Right hindlimb (tissue), 1 donor: ENCODE results near the gene OR51T1.
A peak's percentile ranks its signal among the peaks of the same experiment; 100 is the strongest.
"Not testable (repeated sequence)": the region's sequence is repeated elsewhere in the genome, so short reads cannot be mapped to it uniquely, and the experiment has no call there.

Experiments
- DNase-seq: peaks from one replicate; pipeline ENCODE4 v3.0.0-alpha.2; 2018

Gene OR51T1, protein sequence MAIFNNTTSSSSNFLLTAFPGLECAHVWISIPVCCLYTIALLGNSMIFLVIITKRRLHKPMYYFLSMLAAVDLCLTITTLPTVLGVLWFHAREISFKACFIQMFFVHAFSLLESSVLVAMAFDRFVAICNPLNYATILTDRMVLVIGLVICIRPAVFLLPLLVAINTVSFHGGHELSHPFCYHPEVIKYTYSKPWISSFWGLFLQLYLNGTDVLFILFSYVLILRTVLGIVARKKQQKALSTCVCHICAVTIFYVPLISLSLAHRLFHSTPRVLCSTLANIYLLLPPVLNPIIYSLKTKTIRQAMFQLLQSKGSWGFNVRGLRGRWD

DNA sequence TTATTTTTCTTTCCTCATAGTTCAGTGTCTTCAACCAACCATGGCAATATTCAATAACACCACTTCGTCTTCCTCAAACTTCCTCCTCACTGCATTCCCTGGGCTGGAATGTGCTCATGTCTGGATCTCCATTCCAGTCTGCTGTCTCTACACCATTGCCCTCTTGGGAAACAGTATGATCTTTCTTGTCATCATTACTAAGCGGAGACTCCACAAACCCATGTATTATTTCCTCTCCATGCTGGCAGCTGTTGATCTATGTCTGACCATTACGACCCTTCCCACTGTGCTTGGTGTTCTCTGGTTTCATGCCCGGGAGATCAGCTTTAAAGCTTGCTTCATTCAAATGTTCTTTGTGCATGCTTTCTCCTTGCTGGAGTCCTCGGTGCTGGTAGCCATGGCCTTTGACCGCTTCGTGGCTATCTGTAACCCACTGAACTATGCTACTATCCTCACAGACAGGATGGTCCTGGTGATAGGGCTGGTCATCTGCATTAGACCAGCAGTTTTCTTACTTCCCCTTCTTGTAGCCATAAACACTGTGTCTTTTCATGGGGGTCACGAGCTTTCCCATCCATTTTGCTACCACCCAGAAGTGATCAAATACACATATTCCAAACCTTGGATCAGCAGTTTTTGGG is at the start of gene OR51T1:
OR51T1 (plus strand) TSS at position 41 of the 641 bp plus-strand sequence; CDS start at position 41, 0 bp downstream.
- peak; percentile 21 for DNase-seq

DNA sequence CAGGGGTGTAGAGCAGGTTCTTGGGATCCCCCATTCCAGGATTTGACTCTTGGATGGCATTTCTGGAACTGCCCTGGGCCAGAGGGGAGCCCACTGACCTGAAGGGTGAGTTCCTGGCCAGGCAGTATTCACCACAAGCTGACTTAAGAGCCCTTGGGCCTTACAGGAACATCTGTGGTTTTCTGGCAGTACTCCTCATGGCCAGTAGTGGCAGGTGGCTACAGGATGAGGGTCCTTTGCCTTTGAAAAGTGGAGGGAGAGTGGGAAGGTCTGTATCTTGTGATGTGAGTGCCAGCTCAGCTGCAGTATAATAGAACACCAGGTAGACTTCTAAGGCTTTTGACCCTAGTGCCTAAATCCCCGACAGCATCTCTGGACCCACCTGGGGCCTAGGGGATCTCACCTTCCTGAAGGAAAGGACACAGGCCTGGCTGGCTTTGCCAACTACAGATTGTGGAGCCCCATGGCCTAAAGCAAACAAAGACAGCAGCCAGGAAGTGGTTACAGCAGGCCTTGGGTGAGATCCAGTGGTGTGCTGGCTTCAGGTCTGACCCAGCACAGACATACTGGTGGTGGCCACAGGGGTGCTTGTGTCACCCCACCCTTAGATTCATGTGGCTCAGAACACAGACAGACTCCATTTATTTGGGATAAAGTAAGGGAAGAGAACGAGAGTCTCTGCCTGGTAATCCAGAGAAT is 41.7 kb upstream of the OR51T1 start:
- no peak for DNase-seq

DNA sequence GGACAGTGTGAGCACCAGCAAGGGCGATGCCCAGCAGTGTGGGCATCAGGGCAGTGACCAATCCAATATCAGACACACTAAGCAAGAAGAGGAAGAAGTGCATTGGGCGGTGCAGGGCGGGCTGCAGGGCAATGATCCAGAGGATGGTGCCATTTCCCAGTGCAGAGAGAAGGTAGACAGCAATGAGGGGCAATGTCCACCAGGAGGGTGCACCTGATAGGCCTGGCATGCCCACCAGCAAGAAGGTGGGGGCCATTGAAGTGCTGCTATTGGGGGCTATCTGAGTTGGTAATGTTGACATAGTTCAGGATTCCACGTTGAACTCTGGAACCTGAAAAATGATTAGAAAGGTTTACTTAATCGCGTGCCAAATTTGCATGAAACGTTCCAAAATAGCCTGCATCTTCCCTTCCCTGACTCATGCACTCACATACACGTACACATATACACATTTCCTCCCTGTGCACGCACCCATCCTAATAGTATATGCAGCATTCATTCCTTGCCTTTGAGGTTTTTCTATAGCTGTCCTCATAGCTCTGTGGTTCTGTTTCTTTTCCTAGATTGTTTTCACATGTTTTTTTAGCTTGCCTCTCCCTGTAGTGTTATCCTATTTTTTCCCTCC is 32.7 kb upstream of the OR51T1 start, which contains the start of gene OR51S1:
OR51S1 (minus strand) TSS at position 301 of the 625 bp plus-strand sequence; CDS start at position 301, 0 bp downstream.
- DNase-seq = no peak

DNA sequence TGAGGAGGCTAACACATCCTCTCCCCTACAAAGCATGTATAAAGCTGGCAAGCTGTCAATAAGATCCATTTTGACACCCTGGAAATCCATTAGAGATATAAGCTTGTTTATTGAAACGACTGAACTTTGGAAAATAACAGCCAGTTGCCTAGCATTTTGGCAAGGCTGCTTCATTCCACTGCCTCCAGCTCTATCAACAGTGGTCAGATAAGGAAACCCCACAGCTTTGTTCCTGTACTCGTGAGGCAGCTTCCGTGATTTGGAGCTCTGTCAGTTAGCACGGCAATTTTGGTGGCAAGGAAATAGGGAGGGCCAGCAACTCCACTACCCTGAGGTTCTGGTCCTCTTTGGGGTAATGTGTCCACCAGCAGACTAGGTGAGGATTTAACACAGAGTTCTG is 30.7 kb upstream of the OR51T1 start:
- no peak for DNase-seq

DNA sequence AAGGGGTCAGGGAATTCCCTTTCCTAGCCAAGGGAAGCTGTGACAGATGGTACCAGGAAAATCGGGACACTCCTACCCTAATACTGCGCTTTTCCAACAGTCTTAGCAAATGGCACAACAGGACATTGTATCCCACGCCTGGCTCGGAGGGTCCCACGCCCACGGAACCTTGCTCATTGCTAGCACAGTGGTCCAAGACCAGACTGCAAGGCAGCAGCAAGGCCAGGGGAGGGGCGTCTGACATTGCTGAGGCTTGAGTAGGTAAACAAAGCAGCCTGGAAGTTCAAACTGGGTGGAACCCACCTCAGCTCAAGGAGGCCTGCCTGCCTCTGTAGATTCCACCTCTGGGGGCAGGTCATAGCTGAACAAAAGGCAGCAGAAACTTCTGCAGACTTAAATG is 27.4 kb upstream of the OR51T1 start:
- not testable (repeated sequence) for DNase-seq

DNA sequence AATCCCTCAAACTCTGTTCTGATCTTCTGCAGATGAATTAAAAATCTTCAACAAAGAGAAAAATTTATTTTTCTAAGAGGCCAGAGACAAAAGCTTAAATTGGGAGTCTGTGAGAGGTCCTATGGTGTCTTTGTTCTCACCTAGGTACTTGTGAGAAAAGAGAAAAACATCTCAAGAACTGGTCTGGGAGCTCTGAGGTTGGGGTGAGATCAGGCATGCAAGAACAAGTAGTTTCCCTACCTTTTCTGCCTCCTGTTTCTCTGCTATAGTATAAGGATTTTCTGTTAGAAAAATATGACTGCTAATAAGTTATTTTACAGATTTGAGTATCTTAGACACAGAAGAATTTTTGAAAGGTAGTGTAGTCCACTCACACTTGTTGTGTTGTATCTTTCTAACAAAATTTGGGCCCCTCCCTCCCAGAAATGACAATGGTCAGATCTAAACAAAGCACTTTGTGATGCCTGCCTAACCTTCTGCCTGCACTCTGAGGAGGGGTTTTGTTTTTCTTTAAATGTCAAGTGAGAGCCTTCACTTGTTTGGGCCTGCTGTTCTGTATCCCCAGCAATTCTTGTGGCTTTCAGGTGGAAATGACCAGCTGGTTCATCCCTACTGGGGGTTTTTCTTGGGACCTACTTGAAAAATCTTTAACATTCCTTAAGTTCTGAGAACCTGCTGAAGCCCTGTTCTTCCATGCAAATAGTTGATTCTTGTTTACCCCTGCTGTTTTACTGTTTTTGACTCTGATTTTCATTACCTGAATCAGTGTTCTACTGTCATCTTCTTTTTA is 19.1 kb upstream of the OR51T1 start:
- no peak for DNase-seq

DNA sequence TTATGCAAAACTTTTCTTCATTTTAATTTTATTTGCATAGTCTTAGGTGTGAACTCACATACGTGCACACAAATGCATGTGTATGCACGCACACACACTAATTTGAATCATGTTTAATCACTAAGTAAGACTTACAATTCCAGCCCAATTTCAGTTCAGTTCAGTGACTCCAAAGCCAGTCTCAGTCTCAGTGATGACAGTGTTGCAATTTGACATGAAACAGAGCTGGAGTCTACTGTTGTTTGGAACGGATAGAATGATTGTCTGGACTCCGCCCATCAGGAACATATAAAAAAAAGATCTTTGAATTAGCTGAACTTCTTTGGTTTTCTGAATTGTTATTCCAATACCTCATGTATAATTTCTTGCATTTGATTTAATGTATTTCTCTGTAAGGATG is 17.8 kb upstream of the OR51T1 start:
- no peak for DNase-seq

DNA sequence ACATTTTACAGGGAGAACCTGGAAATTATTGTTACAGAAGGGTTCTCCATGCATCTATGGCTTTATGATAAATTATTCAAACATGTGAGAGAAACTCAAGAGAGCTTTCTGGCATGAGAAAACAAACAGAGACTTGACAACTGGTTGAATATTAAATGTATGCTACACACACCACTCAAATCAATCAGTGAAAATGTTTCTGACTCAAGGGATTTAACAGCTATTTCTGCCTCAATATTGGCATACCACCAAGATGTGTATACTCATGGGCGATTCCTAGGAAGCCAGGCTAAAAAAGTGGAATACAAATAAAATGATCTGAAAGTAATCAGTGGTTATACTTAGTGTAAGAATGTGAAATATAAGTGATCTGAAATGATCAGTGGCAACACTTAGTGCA is 15.8 kb upstream of the OR51T1 start:
- DNase-seq = no peak

DNA sequence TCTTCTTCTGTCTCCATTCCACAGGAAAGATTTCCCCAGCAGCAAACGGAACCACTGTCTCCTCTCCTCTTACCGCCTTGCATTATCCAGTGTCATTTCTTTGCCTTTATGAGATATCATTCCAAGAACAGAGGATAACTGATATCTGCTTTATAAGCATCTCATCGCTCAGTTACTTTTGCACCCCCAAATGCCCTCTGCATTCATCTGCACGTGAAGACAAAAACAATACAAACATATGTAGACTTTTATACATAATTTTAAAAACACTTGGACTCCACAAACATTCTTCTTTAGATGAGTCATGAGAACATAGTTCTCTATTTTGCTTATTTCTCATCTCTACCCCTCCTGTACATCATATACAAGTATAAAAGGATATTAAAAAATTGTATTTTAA is 512 bp upstream of the OR51T1 start:
- no peak for DNase-seq

DNA sequence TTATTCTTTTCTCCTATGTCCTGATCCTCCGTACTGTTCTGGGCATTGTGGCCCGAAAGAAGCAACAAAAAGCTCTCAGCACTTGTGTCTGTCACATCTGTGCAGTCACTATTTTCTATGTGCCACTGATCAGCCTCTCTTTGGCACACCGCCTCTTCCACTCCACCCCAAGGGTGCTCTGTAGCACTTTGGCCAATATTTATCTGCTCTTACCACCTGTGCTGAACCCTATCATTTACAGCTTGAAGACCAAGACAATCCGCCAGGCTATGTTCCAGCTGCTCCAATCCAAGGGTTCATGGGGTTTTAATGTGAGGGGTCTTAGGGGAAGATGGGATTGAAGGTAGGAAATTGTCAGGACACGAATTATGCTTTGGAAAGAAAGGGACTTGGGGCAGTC is 843 bp downstream of the OR51T1 start:
- DNase-seq = no peak

DNA sequence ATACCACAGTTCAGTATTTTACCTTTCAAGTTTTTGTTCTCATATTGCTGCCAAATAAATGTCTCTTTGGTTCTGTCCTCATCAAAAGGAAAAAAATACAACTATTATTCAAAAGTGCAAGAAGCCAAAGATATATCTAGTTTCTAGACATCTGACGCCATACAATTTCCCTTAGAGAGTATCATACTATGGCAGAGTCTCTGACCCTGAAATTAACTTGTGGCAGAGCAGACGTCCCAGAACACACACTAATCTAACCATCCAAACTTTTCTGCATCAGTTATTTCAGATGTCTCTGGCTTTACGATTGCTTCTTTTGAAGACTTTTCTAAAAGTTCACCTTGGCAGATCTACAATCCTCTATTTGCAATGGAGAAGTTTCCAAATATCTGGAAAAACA is 2.7 kb downstream of the OR51T1 start:
- no peak for DNase-seq

DNA sequence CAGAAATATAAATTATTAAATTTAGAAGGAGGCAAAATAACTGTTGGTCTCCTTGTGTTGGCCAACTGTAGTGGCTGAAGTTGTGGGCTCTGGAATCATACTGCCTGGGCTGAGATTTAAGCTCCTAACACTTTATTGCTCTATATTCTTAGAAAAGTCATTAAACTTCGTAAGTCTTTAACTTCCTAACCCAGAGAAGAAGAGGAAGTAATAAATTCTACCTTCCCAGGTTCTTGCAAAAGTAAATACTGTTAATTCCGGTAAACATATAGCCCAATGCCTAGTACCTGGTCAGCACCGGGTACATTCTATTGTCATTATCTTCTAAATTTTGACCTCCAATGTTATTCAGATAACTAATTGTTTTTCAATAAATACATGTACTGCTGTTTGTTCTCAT is 4.5 kb downstream of the OR51T1 start:
- DNase-seq = no peak

DNA sequence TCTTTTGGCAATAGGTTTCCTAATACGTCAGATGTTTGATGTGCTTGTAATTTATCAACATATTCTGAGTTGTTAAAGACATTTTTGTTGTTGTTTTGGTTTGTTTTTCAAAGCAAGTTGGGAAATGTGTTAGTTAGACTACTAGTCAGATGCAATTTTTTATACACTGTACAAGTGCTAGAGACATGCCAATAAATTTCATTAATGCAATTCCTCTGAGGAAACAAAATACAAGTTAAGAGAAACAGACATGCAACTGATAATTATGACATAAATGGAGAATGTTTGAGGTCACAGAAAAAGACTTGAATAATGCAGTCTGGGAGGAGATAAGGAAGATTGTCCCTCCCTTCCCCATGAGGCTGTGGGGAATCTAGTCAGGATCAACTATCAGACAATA is 5.9 kb downstream of the OR51T1 start:
- no peak for DNase-seq

DNA sequence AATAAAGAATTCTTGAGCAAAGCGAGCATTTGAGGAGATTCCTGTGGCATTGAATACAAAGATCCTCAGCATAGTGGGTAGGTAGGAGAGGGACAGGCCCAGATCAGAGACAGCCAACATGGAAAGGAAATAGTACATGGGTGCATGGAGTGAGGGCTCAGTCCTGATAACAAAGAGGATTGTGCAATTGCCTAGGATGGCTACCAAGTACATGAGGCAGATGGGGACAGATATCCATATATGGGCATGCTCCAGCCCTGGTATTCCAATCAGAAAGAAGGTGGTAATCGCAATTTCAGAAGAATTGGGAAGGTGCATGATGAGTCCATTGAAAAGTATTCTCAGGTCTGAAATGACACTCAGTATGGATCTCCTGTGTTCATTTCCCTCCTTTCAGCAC is 8.6 kb downstream of the OR51T1 start:
- DNase-seq = no peak

DNA sequence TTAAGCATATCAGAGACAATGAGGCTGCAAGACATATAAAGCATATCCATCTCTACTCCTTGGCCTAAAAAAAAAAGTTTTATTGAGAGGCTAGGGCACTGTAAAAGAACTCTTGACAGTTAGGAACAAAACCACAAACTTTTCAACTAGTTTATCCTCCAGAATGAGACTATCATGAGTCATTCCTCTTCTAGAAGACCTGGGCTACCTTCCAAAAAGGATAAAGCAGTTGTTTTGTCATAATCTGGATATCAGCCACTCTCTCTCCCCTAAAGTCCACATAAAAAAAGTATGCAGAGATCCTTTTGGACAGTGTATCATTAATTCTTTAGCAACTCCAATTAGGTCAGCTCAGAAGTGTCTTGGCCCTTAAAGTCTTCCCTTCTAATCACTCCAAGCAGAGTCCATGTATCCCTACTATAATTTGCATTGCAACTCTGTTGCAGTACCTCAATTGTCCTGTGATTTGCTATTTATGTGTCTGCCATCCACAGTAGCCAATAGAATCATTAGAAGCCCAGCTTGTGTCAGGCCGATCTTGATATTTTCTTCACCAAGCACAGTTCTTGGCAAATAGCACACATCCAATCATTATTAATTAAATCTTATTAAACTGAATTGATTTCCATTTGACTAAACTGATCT is 10.4 kb downstream of the OR51T1 start:
- no peak for DNase-seq

DNA sequence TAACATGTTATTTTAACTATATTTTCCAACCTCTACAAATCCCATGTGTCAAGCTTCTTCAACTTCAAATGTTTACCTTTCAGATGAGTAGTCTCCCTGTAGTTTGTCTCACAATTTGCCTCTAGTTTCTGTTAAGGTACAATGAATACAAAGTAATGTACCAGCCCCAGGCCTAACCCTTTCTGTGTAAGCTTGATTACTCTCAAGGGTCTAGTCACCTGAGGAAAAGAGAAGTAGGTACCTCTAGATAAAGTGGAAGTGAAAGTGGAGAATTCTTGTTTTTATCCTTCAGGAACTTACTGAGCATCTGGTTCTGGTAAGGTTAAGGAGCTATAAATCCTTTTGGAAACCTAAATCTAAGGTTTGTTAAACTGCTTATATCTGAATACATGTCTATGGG is 21.8 kb downstream of the OR51T1 start, which contains the start of gene OR51A7:
OR51A7 (plus strand) TSS at position 300 of the 400 bp plus-strand sequence. CDS start 3,587 bp downstream, outside the sequence.
- no peak for DNase-seq

DNA sequence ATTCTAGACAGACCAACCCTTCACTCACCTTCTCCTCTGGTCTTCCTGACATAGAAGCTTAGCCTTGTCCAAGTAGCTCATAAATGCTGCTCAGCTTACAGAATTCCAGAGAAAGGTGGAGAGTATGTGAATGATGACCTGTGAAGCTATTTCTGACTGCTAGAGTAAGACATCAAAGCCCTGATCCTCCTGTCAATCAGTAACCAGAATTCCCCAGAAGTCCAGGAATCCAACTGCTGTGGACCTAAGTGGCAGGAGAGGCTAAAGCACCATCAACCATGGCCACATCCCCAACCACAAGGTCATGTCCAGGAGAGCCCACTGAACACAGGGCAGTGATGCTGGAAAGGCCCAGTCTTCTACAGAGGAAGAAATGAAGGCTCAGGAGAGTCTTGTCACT is 34.9 kb downstream of the OR51T1 start:
- no peak for DNase-seq

DNA sequence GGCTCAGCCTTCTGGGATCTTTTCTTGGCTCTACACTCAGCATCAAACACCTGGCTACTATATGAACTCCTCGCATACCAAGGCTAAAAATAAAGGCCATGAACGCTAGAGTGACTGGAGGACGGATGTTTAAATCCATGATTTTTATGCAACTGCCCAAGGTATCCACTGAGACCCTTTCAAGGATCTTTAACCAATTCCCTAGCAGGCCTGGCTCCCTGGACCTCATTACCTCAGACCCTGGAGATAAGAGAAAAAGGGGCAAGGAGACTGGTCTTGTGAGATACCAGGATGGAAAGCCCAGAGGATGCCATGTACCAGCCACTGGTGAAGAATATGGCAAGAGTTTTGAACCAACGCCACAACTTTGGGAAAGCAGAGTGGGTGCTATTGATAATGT is 37.5 kb downstream of the OR51T1 start, which contains the start of gene OR51G2:
OR51G2 (minus strand) TSS at position 101 of the 400 bp plus-strand sequence. CDS start 3,687 bp downstream, outside the sequence.
- no peak for DNase-seq

DNA sequence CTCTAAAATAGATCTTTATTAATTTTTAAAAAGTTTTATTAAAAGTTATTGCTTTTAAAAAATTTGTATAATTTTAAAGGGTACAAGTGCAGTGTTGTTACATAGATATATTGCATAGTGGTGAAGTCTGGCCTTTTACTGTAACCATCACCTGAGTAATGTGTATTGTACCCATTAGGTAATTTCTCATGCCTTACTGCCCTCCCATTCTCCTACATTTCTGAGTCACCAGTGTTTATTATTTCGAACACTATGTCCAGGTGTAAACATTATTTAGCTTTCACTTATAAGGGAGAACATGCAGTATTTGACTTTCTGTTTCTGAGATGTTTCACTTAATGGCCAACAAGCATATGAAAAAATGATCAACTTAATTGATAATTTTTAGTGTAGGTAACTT is 40.1 kb downstream of the OR51T1 start:
- no peak for DNase-seq

DNA sequence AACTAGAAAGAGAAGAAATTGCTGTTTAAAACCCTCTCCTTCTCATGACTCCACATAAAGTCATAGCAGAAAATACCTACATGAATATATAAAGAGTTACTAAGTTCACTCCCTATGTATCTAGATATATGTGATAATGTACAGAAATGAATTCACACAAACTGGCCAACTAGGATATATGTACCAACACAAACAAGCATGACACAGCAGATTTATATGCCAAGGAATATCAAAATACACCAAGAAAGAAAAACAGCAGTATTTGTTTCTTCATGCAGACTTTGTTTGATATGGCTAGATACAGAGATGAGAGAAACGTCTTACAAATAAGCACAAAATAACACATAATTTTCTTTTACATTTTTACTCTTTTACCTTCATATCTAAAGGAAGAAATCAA is 40.6 kb downstream of the OR51T1 start:
- no peak for DNase-seq

DNA sequence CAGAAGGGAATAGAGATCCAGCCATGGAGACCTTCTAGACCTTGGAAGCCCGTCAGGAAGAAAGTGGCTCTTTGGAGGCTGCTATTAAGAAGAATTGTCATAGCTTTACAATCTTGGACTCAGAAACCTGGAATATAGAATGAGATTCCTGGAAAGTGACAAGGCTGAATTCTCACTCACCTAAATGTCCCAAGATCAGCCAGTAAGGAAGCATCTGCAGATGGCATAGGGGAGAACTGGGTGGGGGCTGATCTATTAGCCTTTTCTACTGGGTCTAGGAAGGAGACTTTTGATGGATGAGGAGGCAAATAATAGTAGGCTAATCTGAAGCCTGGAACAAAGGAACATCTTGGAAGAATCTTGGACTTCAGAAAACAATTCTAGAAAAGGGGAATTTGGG is 42.5 kb downstream of the OR51T1 start, which contains the start of gene OR51G1:
OR51G1 (minus strand) TSS at position 101 of the 400 bp plus-strand sequence; CDS start at position 101, 0 bp downstream.
- no peak for DNase-seq

DNA sequence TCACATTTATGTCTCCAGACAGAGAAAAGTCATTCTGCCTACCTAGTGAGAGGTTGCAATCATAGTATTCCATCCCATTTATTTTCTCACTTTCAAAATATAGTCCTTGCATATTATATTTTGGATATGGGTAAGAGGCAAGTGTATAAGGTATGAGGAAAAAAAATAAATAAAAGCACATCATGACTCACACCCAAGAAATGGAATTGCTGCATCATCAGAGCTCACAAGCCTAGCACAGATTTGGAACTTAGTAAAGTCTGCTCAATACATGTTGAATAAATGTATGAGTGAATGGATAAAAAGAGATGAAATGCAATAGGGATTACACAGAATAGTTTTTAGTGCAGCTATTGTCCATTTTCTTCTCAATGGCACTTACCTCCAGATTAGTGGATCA is 44.9 kb downstream of the OR51T1 start:
- DNase-seq = no peak
